ENCODE measurements around the gene CIDEA. TPM values are rescaled to one million over a fixed set of nuclear protein-coding genes. Genes with fewer than 3 reads are reported as not detected.
A peak's percentile ranks its signal among the peaks of the same experiment; 100 is the strongest.

The CIDEA gene
- total and polyA plus RNA-seq, 9 of the 15 experiments (the other 6 are each of a cell fraction or from before 2014, with no cell fraction given) = not detected

- TF ChIP-seq ZBTB34 (CRISPR knock-in tag; IDR thresholded peaks at IDR 0.05) (no peak), MYBL2 (IDR thresholded peaks at IDR 0.05; ENCODE audit: low read depth) (peak; percentile 75; the same call in 1 of the 2 replicates), MYBL2 (CRISPR knock-in tag; IDR thresholded peaks at IDR 0.05; ENCODE audit: borderline replicate concordance) (no peak), FOXM1 (IDR thresholded peaks at IDR 0.05; ENCODE audit: low read depth) (peak; percentile 41; the same call in 1 of the 2 replicates), FOXM1 (CRISPR knock-in tag; IDR thresholded peaks at IDR 0.05; ENCODE audit: low read depth) (no peak), TFAP4 (CRISPR knock-in tag; IDR thresholded peaks at IDR 0.05; ENCODE audit: borderline replicate concordance) (peak; percentile 94), MBD1 (CRISPR knock-in tag; IDR thresholded peaks at IDR 0.05) (no peak), ATF4 (CRISPR knock-in tag; IDR thresholded peaks at IDR 0.05) (no peak), ZC3H4 (CRISPR knock-in tag; IDR thresholded peaks at IDR 0.05; ENCODE audit: borderline replicate concordance) (no peak), SMC3 (conservative IDR thresholded peaks at IDR 0.05; ENCODE audit: insufficient read depth, low read depth, low read length) (no peak), SP2 (IDR thresholded peaks at IDR 0.05; ENCODE audit: extremely low read depth, low read depth, low read length, poor library complexity, severe bottlenecking) (no peak), POLR2AphosphoS5 (IDR thresholded peaks at IDR 0.05; ENCODE audit: control insufficient read depth, insufficient read depth, low read depth, low read length) (0 out of 2 replicates have a peak, but pooled peaks have one; percentile 32), RBM22 (IDR thresholded peaks at IDR 0.05; ENCODE audit: low read depth, low read length, poor library complexity, severe bottlenecking) (peak; percentile 79), RBM15 (IDR thresholded peaks at IDR 0.05; ENCODE audit: insufficient read depth, low read length) (no peak), CEBPG (CRISPR knock-in tag; IDR thresholded peaks at IDR 0.05) (peak; percentile 39; the same call in 1 of the 2 replicates), CEBPG (tag; conservative IDR thresholded peaks at IDR 0.05 in 1 of 2, IDR thresholded peaks at IDR 0.05 in 1 of 2) (no peak), KDM2B (CRISPR knock-in tag; IDR thresholded peaks at IDR 0.05) (no peak), TCF3 (CRISPR knock-in tag; IDR thresholded peaks at IDR 0.05) (no peak; the same call in 1 of the 2 replicates), PATZ1 (CRISPR knock-in tag; IDR thresholded peaks at IDR 0.05; ENCODE audit: borderline replicate concordance) (no peak), SREBF1 (IDR thresholded peaks at IDR 0.05; ENCODE audit: borderline replicate concordance, low read depth, low read length) (no peak)
Measured at GRCh38 chr18:12308386-12309100, 54.4 kb downstream of the CIDEA start (continued).

Measured in K562 (cell line).